HepG2 (cell line): ENCODE results near the gene SLC25A20. TPM values are rescaled to one million over a fixed set of nuclear protein-coding genes. Genes with fewer than 3 reads are reported as not detected.

Source experiments
- ATM ChIP-seq: fragments of 450-650 bp; IDR thresholded peaks from 2 replicates; pipeline ENCODE4 v1.7.1; 2017; ENCODE audit warnings: mild to moderate bottlenecking, borderline replicate concordance
- CBX2 ChIP-seq, 2 experiments: fragments of 200-600 bp in 1 of 2; sonication (generic); formaldehyde crosslinking in 1 of 2; IDR thresholded peaks; 2 replicates each; pipeline versions ENCODE4 v1.7.0 to v1.8.1; 2018 to 2022; ENCODE audit warnings: low read depth in 2 of 2, low read length in 1 of 2, mild to moderate bottlenecking in 1 of 2, missing genetic modification reagents in 1 of 2
- GATAD2A ChIP-seq: IDR thresholded peaks from 2 replicates; pipeline ENCODE4 v1.6.1; 2016
- HNRNPK ChIP-seq: fragments of 200-400 bp; formaldehyde crosslinking; IDR thresholded peaks from 2 replicates; pipeline ENCODE4 v1.6.1; 2018; ENCODE audit warnings: low read length, low read depth, moderate library complexity, mild to moderate bottlenecking; ENCODE audit not compliant: poor library complexity, severe bottlenecking
- KAT8 ChIP-seq: IDR thresholded peaks from 2 replicates; pipeline ENCODE4 v1.6.1; 2016; ENCODE audit warnings: missing genetic modification reagents, missing compliant biosample characterization
- MEF2D ChIP-seq: sonication (generic); formaldehyde crosslinking; IDR thresholded peaks from 2 replicates; pipeline ENCODE4 v1.5.1; 2020; ENCODE audit warnings: mild to moderate bottlenecking, missing genetic modification reagents
- MYPOP ChIP-seq: sonication (generic); formaldehyde crosslinking; IDR thresholded peaks from 2 replicates; pipeline ENCODE4 v1.8.1; 2023; ENCODE audit warnings: mild to moderate bottlenecking, moderate library complexity, missing genetic modification reagents
- PLSCR1 ChIP-seq: sonication (generic); formaldehyde crosslinking; IDR thresholded peaks from 2 replicates; pipeline ENCODE4 v1.5.0; 2020; ENCODE audit warnings: missing genetic modification reagents, mild to moderate bottlenecking, borderline replicate concordance
- PRPF4 ChIP-seq: fragments of 200-400 bp; formaldehyde crosslinking; IDR thresholded peaks from 2 replicates; pipeline ENCODE4 v1.6.1; 2016; ENCODE audit warnings: low read length, low read depth; ENCODE audit not compliant: poor library complexity, severe bottlenecking
- RARA ChIP-seq: IDR thresholded peaks from 2 replicates; pipeline ENCODE4 v1.6.1; 2016; ENCODE audit warnings: missing genetic modification reagents, missing compliant biosample characterization
- SALL1 ChIP-seq: sonication (generic); formaldehyde crosslinking; IDR thresholded peaks from 2 replicates; pipeline ENCODE4 v1.8.0; 2022; ENCODE audit warnings: mild to moderate bottlenecking, missing genetic modification reagents
- SOX5 ChIP-seq: IDR thresholded peaks from 2 replicates; pipeline ENCODE4 v1.6.1; 2016; ENCODE audit warnings: borderline replicate concordance
- SOX6 ChIP-seq, 2 experiments: fragments of 450-650 bp in 1 of 2; sonication (generic) in 1 of 2; formaldehyde crosslinking in 1 of 2; IDR thresholded peaks; 2 replicates each; pipeline versions ENCODE4 v1.4.0 to v1.6.1; 2017 to 2020; ENCODE audit warnings: antibody characterized with exemption in 1 of 2, mild to moderate bottlenecking in 1 of 2, missing genetic modification reagents in 1 of 2
- TMF1 ChIP-seq: sonication (generic); formaldehyde crosslinking; IDR thresholded peaks from 2 replicates; pipeline ENCODE4 v1.8.1; 2022; ENCODE audit warnings: low read depth, missing genetic modification reagents
- ZFP41 ChIP-seq: sonication (generic); formaldehyde crosslinking; IDR thresholded peaks from 2 replicates; pipeline ENCODE4 v1.4.0; 2020; ENCODE audit warnings: mild to moderate bottlenecking, missing genetic modification reagents, borderline replicate concordance
- ZFP62 ChIP-seq: sonication (generic); formaldehyde crosslinking; IDR thresholded peaks from 2 replicates; pipeline ENCODE4 v1.4.0; 2020; ENCODE audit warnings: missing genetic modification reagents
- ZNF280D ChIP-seq: sonication (generic); formaldehyde crosslinking; IDR thresholded peaks from 2 replicates; pipeline ENCODE4 v1.5.1; 2020; ENCODE audit warnings: mild to moderate bottlenecking, missing genetic modification reagents
- ZNF331 ChIP-seq: sonication (generic); formaldehyde crosslinking; IDR thresholded peaks from 2 replicates; pipeline ENCODE4 v1.4.0; 2020; ENCODE audit warnings: missing genetic modification reagents
- ZNF382 ChIP-seq: sonication (generic); formaldehyde crosslinking; IDR thresholded peaks from 2 replicates; pipeline ENCODE4 v1.5.0; 2020; ENCODE audit warnings: missing genetic modification reagents, mild to moderate bottlenecking, borderline replicate concordance
- ZNF674 ChIP-seq: sonication (generic); formaldehyde crosslinking; IDR thresholded peaks from 2 replicates; pipeline ENCODE4 v1.5.0; 2020; ENCODE audit warnings: low read depth, mild to moderate bottlenecking, missing genetic modification reagents
- ZXDC ChIP-seq: sonication (generic); formaldehyde crosslinking; IDR thresholded peaks from 2 replicates; pipeline ENCODE4 v1.5.0; 2020; ENCODE audit warnings: mild to moderate bottlenecking, missing genetic modification reagents
- polyA plus RNA-seq, 8 experiments: library from polyadenylated mRNA; depleted of rRNA in 3 of 8; stranded (reverse) in 7 of 8; unstranded in 1 of 8; fragments of >200 nt; fragmentation: Illumina TruSeq in 4 of 8; extraction: Trizol in 4 of 8; gene quantifications; 2 replicates each; pipeline versions ENCODE4 v1.2.1 to v1.2.3, GENCODE V29; 2011 to 2016; ENCODE audit warnings: low read depth in 4 of 8, missing spikeins in 1 of 8, mixed read lengths in 1 of 8; ENCODE audit not compliant: insufficient read depth in 1 of 8
- total RNA-seq, 5 experiments: library from RNA; depleted of rRNA; stranded (reverse); fragments of >200 nt; fragmentation: Illumina TruSeq; extraction: Trizol; gene quantifications; 2 replicates each; pipeline ENCODE4 v1.2.3, GENCODE V29; 2016; ENCODE audit warnings: low read depth in 1 of 5

Gene SLC25A20
- total and polyA plus RNA-seq, 2 of the 13 experiments (the other 11 are each of a cell fraction or from before 2014, with no cell fraction given) = 21.1 to 26.6 TPM

- TF ChIP-seq PLSCR1 (CRISPR knock-in tag) = no peak
- TF ChIP-seq TMF1 (CRISPR knock-in tag) = peak; percentile 26; the same call in 1 of the 2 replicates
- TF ChIP-seq ATM = no peak
- TF ChIP-seq ZXDC (CRISPR knock-in tag) = 0 out of 2 replicates have a peak, but pooled peaks have one; percentile 31
- no peak for TF ChIP-seq ZNF382 (CRISPR knock-in tag)
- no peak for TF ChIP-seq SALL1 (CRISPR knock-in tag)
- peak; percentile 92 for TF ChIP-seq KAT8 (CRISPR knock-in tag)
- TF ChIP-seq MEF2D (CRISPR knock-in tag) = peak; percentile 66; the same call in 1 of the 2 replicates
- peak; percentile 61 for TF ChIP-seq ZNF331 (CRISPR knock-in tag)
- peak; percentile 49; the same call in 1 of the 2 replicates for TF ChIP-seq GATAD2A (CRISPR knock-in tag)
- TF ChIP-seq ZNF674 (CRISPR knock-in tag) = no peak
- TF ChIP-seq ZNF280D (CRISPR knock-in tag) = no peak
- peak; percentile 82 for TF ChIP-seq RARA
- peak; percentile 91; the same call in 1 of the 2 replicates for TF ChIP-seq CBX2 (IDR thresholded peaks at IDR 0.05; ENCODE audit: low read depth, low read length)
- TF ChIP-seq CBX2 (CRISPR knock-in tag; IDR thresholded peaks at IDR 0.05; ENCODE audit: low read depth) = no peak
- no peak for TF ChIP-seq ZFP41 (CRISPR knock-in tag)
- no peak for TF ChIP-seq ZFP62 (CRISPR knock-in tag)
- peak; percentile 57 for TF ChIP-seq HNRNPK
- TF ChIP-seq PRPF4 = no peak
- peak; percentile 99 for TF ChIP-seq MYPOP
- TF ChIP-seq SOX6 (IDR thresholded peaks at IDR 0.05) = no peak
- peak; percentile 25; the same call in 1 of the 2 replicates for TF ChIP-seq SOX6 (CRISPR knock-in tag; IDR thresholded peaks at IDR 0.05)
- TF ChIP-seq SOX5 (CRISPR knock-in tag) = peak; percentile 41; the same call in 1 of the 2 replicates
These were observed 19.9 kb upstream of the SLC25A20 start, which contains the start of gene ARIH2 (continued) for GRCh38 chr3:48918388-48919214.
